Progenitor cell of endocrine pancreas (in vitro differentiated cells): Measurements from ENCODE around the gene TRMT61B. TPM values are rescaled to one million over a fixed set of nuclear protein-coding genes. Genes with fewer than 3 reads are reported as not detected.
A peak's percentile ranks its signal among the peaks of the same experiment; 100 is the strongest.

Experiments
- DNase-seq: peaks from one replicate; pipeline ENCODE4 v3.0.0; 2021; ENCODE audit warnings: low spot score; ENCODE audit not compliant: unreplicated experiment
- H3K27ac Mint-ChIP-seq: 2 replicates; pipeline ENCODE4 v1.8.0; 2021; ENCODE audit warnings: mild to moderate bottlenecking, moderate library complexity, mixed read lengths
- H3K27me3 Mint-ChIP-seq: 2 replicates; pipeline ENCODE4 v1.8.0; 2021; ENCODE audit warnings: mixed read lengths
- H3K36me3 Mint-ChIP-seq: 2 replicates; pipeline ENCODE4 v1.8.0; 2022; ENCODE audit warnings: mixed read lengths; ENCODE audit not compliant: insufficient read depth
- H3K4me1 Mint-ChIP-seq: 2 replicates; pipeline ENCODE4 v1.8.0; 2021; ENCODE audit warnings: low read depth, mixed read lengths
- H3K4me3 Mint-ChIP-seq: 2 replicates; pipeline ENCODE4 v1.8.0; 2021; ENCODE audit warnings: low read depth, mild to moderate bottlenecking, moderate library complexity, mixed read lengths
- H3K9me3 Mint-ChIP-seq: 2 replicates; pipeline ENCODE4 v1.8.0; 2021; ENCODE audit warnings: low read depth, mixed read lengths
- total RNA-seq: library from RNA; stranded (reverse); gene quantifications from 2 replicates; pipeline ENCODE4 v1.2.1, GENCODE V29; 2021
- TF ChIP-seq, protein P1 (sequence below): fragments of 200-600 bp; sonication (generic); IDR thresholded peaks from one replicate; pipeline ENCODE4 v1.5.0; 2021; ENCODE audit warnings: antibody characterized with exemption, mild to moderate bottlenecking; ENCODE audit not compliant: unreplicated experiment

The TRMT61B gene
- total RNA-seq, 1 donor from 2014 or later: 26.0 TPM

DNA sequence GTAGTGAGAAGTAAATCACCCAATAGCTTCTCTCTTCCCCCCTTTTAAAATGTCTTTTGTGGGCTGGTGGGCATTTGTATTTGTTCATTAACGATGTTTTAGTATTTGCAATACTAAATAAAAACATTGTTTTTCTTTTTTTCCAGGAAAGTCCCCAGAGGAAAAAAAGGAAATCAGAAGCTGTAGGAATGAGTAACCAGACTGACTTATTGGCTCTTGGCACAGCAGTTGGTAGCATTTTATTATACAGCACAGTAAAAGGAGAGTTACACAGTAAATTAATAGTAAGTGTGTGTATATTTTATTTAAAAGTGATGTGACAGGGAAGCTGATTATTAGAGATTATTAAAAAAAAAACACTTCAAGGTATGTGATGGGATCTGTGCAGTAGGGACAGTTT, 31.7 kb upstream of the TRMT61B start:
- no peak for DNase-seq
- peaks cover 21% of the 10 kb centered on the region for H3K4me1 Mint-ChIP-seq
- peaks cover 11% of the 10 kb centered on the region for H3K36me3 Mint-ChIP-seq
- H3K4me3 Mint-ChIP-seq: no peak overlapping the region
- TF ChIP-seq, protein P1, sequence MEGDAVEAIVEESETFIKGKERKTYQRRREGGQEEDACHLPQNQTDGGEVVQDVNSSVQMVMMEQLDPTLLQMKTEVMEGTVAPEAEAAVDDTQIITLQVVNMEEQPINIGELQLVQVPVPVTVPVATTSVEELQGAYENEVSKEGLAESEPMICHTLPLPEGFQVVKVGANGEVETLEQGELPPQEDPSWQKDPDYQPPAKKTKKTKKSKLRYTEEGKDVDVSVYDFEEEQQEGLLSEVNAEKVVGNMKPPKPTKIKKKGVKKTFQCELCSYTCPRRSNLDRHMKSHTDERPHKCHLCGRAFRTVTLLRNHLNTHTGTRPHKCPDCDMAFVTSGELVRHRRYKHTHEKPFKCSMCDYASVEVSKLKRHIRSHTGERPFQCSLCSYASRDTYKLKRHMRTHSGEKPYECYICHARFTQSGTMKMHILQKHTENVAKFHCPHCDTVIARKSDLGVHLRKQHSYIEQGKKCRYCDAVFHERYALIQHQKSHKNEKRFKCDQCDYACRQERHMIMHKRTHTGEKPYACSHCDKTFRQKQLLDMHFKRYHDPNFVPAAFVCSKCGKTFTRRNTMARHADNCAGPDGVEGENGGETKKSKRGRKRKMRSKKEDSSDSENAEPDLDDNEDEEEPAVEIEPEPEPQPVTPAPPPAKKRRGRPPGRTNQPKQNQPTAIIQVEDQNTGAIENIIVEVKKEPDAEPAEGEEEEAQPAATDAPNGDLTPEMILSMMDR: no peak
- no peak overlapping the region for H3K27ac Mint-ChIP-seq
- no peaks in the 10 kb centered on the region for H3K27me3 Mint-ChIP-seq
- no peaks in the 10 kb centered on the region for H3K9me3 Mint-ChIP-seq

DNA sequence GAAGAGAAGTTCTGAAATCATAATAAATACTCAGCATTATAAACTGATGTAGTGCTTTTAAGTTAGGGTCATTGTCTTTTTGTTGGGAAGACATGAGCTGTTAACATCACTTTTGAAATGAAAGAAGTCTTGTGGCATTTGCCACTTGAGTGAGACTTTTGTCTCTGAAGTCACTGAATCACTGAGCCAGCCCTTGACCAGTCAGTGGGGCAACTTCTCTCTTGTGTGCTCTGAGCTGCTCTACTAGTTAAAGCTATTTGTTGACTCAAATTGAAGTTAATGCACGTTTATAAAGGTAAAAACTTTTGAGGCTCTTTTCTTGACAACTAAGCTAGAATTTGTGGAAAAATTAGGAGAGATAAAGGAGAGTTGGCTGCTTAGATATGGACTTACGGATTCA, 31.1 kb upstream of the TRMT61B start:
- TF ChIP-seq, protein P1: no peak
- Mint-ChIP-seq H3K4me1 (peaks cover 24% of the 10 kb centered on the region), H3K36me3 (peaks cover 4% of the 10 kb centered on the region), H3K27me3 (no peaks in the 10 kb centered on the region), H3K9me3 (no peaks in the 10 kb centered on the region), H3K4me3 (no peak overlapping the region), H3K27ac (peak overlapping the region; percentile 19)
- no peak for DNase-seq

DNA sequence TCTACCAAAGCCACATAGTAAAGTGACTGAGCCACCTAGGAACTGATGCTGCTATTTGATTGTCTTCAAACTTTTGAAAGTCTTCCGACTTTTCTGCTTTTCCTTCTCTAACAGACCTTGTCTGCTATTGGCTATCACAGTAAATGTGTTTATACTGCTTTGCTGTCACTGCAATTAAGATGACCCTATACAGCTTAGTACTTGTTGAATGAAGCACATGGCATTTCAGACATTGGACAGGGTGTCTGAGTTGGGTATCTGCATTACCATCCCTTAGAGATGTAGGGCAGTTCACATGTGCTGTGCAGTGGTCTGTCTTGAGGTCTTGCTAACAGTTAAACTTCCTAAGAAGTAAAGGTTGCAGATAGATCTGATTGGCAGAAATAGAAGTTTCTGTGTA, 27.9 kb upstream of the TRMT61B start:
- TF ChIP-seq, protein P1: no peak
- Mint-ChIP-seq H3K27me3 (peaks cover 1% of the 10 kb centered on the region), H3K9me3 (no peaks in the 10 kb centered on the region), H3K4me3 (no peak overlapping the region), H3K4me1 (peaks cover 29% of the 10 kb centered on the region), H3K36me3 (peaks cover 1% of the 10 kb centered on the region), H3K27ac (no peak overlapping the region)
- DNase-seq: no peak

DNA sequence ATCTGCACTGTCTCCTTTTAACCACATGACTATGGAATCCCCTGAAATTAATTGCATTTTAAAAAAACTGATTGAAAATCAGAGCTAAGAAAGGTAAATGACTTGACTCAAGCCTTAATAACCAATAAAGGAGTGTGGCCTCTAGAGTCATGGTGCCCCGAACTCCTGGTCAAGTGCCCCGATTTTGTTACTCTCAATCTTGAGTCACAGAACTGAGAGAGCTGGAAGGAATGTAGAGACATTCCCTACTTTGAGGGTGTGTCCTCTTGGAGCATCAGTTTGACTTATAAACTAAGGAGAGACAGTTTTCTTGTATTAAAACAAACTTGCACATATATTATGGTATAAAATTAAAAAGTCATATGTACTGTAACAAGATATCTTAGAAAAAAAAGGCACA, 26.8 kb upstream of the TRMT61B start:
- H3K4me1 Mint-ChIP-seq: peaks cover 29% of the 10 kb centered on the region
- H3K4me3 Mint-ChIP-seq: no peak overlapping the region
- H3K27me3 Mint-ChIP-seq: peaks cover 4% of the 10 kb centered on the region
- TF ChIP-seq, protein P1: no peak
- no peaks in the 10 kb centered on the region for H3K36me3 Mint-ChIP-seq
- DNase-seq: no peak
- H3K27ac Mint-ChIP-seq: no peak overlapping the region
- no peaks in the 10 kb centered on the region for H3K9me3 Mint-ChIP-seq

DNA sequence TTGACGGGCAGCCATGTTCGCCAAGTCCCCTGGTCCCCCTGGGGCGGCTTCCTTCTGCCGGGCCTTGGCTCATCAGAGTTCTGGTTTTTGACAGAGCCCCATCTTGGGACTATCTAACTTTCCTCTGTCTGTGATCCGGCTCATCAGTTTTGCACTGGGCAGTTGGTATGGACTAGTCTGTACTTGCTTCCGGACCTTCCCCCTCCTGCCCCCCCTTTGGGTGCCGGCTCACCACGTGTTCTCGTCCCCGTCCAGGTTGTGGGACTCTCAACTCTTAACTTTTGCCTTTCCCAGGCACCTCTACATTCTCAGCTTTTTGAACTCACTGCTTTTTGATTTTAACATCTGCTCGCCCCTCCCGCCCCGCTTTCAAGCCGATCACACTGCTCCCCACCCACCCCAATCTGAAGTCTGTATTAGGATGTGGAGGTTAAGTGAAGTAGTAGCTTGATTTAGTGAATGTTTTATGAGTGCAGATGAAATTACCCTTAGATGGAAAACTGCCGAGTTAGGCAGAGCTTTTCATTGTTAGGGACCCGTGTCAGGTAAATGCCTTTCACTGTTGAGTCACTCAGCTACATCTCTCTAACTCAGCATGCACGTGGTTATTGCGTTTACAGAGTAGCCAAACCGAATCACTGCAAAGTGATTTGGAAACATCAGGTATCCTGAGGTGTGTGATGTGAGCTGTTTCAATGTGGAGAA, 25.2 kb upstream of the TRMT61B start:
- peaks cover 29% of the 10 kb centered on the region for H3K4me1 Mint-ChIP-seq
- no peak for DNase-seq
- H3K9me3 Mint-ChIP-seq: no peaks in the 10 kb centered on the region
- H3K4me3 Mint-ChIP-seq: peak overlapping the region; percentile 84
- H3K27me3 Mint-ChIP-seq: peaks cover 4% of the 10 kb centered on the region
- TF ChIP-seq, protein P1: no peak
- peak overlapping the region; percentile 96 for H3K27ac Mint-ChIP-seq
- H3K36me3 Mint-ChIP-seq: no peaks in the 10 kb centered on the region
